GM13977 (cell line): ENCODE results near the gene BCAR1.

Source experiments
- DNase-seq: peaks from one replicate; pipeline ENCODE4 v3.0.0; 2012; ENCODE audit warnings: low spot score
- in situ Hi-C: fragments of 300-500 bp; cut with MboI; formaldehyde crosslinking; loops from one replicate; pipeline ENCODE4 v1.12.0; 2022; ENCODE audit warnings: low sequenced_read_pairs, low pct_unique_long_range_greater_than_20kb, mixed read lengths, inconsistent platforms; ENCODE audit not compliant: unreplicated experiment
- TF ChIP-seq, protein P1 (sequence below): IDR thresholded peaks from 2 replicates; pipeline ENCODE4 v1.5.1; 2012; ENCODE audit warnings: mild to moderate bottlenecking, control low read depth; ENCODE audit not compliant: insufficient read depth; ENCODE audit errors: extremely low read depth, missing control alignments

Gene BCAR1

DNA sequence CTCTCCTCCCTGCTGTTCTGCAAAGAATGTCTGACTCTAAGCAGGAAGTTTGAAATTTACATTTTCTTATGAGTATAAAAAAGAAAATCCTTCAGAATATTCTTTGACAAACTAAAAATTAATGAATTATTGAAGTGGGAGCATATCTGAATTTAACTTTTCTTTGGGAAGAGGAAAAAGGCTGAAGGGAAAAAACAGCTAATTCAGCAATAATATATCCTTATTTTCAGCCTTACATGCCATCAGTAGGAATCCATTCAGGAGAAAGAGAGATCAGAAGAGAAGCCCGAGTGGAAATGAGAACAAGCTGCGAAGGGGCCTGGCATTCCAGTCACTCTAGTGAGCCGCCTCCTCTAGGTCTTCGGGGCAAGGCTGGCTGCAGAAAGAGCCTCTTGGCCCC lies 41.7 kb upstream of the BCAR1 start:
- TF ChIP-seq, protein P1, sequence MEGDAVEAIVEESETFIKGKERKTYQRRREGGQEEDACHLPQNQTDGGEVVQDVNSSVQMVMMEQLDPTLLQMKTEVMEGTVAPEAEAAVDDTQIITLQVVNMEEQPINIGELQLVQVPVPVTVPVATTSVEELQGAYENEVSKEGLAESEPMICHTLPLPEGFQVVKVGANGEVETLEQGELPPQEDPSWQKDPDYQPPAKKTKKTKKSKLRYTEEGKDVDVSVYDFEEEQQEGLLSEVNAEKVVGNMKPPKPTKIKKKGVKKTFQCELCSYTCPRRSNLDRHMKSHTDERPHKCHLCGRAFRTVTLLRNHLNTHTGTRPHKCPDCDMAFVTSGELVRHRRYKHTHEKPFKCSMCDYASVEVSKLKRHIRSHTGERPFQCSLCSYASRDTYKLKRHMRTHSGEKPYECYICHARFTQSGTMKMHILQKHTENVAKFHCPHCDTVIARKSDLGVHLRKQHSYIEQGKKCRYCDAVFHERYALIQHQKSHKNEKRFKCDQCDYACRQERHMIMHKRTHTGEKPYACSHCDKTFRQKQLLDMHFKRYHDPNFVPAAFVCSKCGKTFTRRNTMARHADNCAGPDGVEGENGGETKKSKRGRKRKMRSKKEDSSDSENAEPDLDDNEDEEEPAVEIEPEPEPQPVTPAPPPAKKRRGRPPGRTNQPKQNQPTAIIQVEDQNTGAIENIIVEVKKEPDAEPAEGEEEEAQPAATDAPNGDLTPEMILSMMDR: no peak
- DNase-seq: no peak
- in situ Hi-C loops: no loop called here

DNA sequence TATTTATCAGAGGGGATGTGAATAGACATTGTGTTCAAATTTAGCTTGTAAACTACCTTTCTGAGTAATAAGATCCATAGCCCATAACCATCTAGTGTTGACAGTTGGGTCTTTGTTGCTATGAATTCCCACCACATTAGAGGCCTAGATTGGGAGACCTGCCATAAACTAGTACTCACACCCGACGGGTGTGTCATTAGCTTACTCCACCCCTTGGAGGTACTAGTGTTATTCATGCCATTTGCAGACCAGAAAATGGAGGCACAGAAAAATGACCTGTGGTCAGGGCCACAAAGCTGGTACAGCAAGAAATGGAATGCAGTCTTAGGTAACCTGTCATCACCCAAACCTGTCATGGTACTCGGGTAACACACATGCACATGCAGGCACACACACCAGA lies 41.3 kb upstream of the BCAR1 start:
- TF ChIP-seq, protein P1: no peak
- no peak for DNase-seq
- in situ Hi-C loops: no loop called here

- in situ Hi-C loops: no loop called here
- TF ChIP-seq, protein P1: no peak
- DNase-seq: no peak
Observed at GRCh38 chr16:75289189-75289588, 37.8 kb upstream of the BCAR1 start.

- no peak for DNase-seq
- in situ Hi-C loops: no loop called here
- TF ChIP-seq, protein P1: no peak
Observed at GRCh38 chr16:75288596-75289120, 37.2 kb upstream of the BCAR1 start.

- DNase-seq: no peak
- TF ChIP-seq, protein P1: no peak
- in situ Hi-C loops: no loop called here
Observed at GRCh38 chr16:75288181-75288580, 36.8 kb upstream of the BCAR1 start.

- in situ Hi-C loops: no loop called here
- TF ChIP-seq, protein P1: no peak
- DNase-seq: no peak
Observed at GRCh38 chr16:75287708-75288107, 36.3 kb upstream of the BCAR1 start.

- no peak for DNase-seq
- in situ Hi-C loops: no loop called here
- TF ChIP-seq, protein P1: no peak
Observed at GRCh38 chr16:75286389-75286788, 35.0 kb upstream of the BCAR1 start.
